ENCODE results near the gene EZR.

- TF ChIP-seq CTCF (IDR thresholded peaks at IDR 0.05) = no peak
- TF ChIP-seq ZFX (IDR thresholded peaks at IDR 0.05; ENCODE audit: borderline replicate concordance) = no peak
Measured at GRCh38 chr6:158828807-158829206, 9.6 kb upstream of the EZR start.

All from 22Rv1 (cell line).